Activated CD4-positive, alpha-beta T cell treated with anti-CD3 and anti-CD28 coated beads, Interleukin-2, Interleukin-6, amounts not matched to agents 100 ng/mL and 50 ng/mL, durations not matched to agents 16 hours and 8 hours (primary cell): ENCODE measurements around the gene DHRS7.
"Not testable (repeated sequence)": the region's sequence is repeated elsewhere in the genome, so short reads cannot be mapped to it uniquely, and the experiment has no call there.

ENCODE experiments used
- DNase-seq: peaks from one replicate; pipeline ENCODE4 v3.0.0-alpha.2; 2020

DHRS7 gene

GRCh38 chr14:60116181-60116580 is 49.0 kb downstream of the DHRS7 start:
- DNase-seq = no peak

- DNase-seq = no peak
Observed at GRCh38 chr14:60114881-60115280, 50.3 kb downstream of the DHRS7 start.

GRCh38 chr14:60111732-60112131 is 53.5 kb downstream of the DHRS7 start:
- DNase-seq = no peak

GRCh38 chr14:60107477-60107876 is 57.7 kb downstream of the DHRS7 start:
- no peak for DNase-seq

- no peak for DNase-seq
Observed at GRCh38 chr14:60106339-60106738, 58.9 kb downstream of the DHRS7 start.

- DNase-seq = no peak
Observed at GRCh38 chr14:60102389-60102788, 62.8 kb downstream of the DHRS7 start.

- DNase-seq = no peak
Observed at GRCh38 chr14:60101786-60102185, 63.4 kb downstream of the DHRS7 start.

- DNase-seq = not testable (repeated sequence)
Observed at GRCh38 chr14:60099855-60100254, 65.3 kb downstream of the DHRS7 start.

GRCh38 chr14:60097974-60098373 is 67.2 kb downstream of the DHRS7 start:
- no peak for DNase-seq

GRCh38 chr14:60095781-60096450 is 69.3 kb downstream of the DHRS7 start:
- no peak for DNase-seq

GRCh38 chr14:60095231-60095630 is 70.0 kb downstream of the DHRS7 start:
- DNase-seq = peak; percentile 9

- peak; percentile 72 for DNase-seq
Observed at GRCh38 chr14:60094306-60094897, 70.8 kb downstream of the DHRS7 start.
